K562 (cell line): ENCODE results near the gene CLDND1. TPM values are rescaled to one million over a fixed set of nuclear protein-coding genes. Genes with fewer than 3 reads are reported as not detected.

Experiments
- polyA plus RNA-seq, 8 experiments: library from polyadenylated mRNA; depleted of rRNA in 4 of 8; stranded (reverse) in 5 of 8; unstranded in 3 of 8; fragments of >200 nt; fragmentation: Nextera tagmentation in 2 of 8; fragmentation: Illumina TruSeq in 1 of 8; extraction: Ambion mirVana in 2 of 8; extraction: Trizol in 1 of 8; gene quantifications; 2 replicates each; pipeline versions ENCODE4 v1.2.1 to v1.2.3, GENCODE V29; 2011 to 2014; ENCODE audit warnings: inconsistent platforms in 1 of 8, missing spikeins in 1 of 8
- small RNA-seq: library from RNA; depleted of rRNA; stranded (forward); fragments of <200 nt; gene quantifications from one replicate; pipeline ENCODE3, GENCODE V24; 2014
- total RNA-seq, 7 experiments: library from RNA; depleted of rRNA in 6 of 7; stranded (reverse); fragments of >200 nt in 6 of 7; fragmentation: Illumina TruSeq in 2 of 7; extraction: Trizol in 2 of 7; gene quantifications; 2 replicates each; pipeline versions ENCODE4 v1.2.1 to v1.2.3, GENCODE V29; 2011 to 2021; ENCODE audit warnings: low replicate concordance in 1 of 7

CLDND1 gene
- total and polyA plus RNA-seq, 9 of the 15 experiments (the other 6 are each of a cell fraction or from before 2014, with no cell fraction given), result 29.2 to 141 (median 60.7) TPM

Small RNAs within 50 kb of the gene (small RNA-seq; reads per million reads assigned to genes)
- not detected for gene RPL38P4

Other genes with a start within 250 kb of the CLDND1 start
Only the 7 nearest of the 8 such genes appear.
- gene OR5H2, start 240.4 kb downstream of the CLDND1 start, total RNA-seq (2014; rRNA removed), result not detected in 2 replicates
- gene OR5H2, start 240.4 kb downstream of the CLDND1 start, total RNA-seq (2014; rRNA removed; fragmentation: Illumina TruSeq; extraction: Trizol), result not detected in 2 replicates
- not detected in 2 replicates for gene OR5H2, start 240.4 kb downstream of the CLDND1 start, total RNA-seq (2015; rRNA removed; fragmentation: Illumina TruSeq; extraction: Trizol)
- not detected in 2 replicates for gene OR5H2, start 240.4 kb downstream of the CLDND1 start, total RNA-seq (2021)
- gene OR5H2, start 240.4 kb downstream of the CLDND1 start, polyA plus RNA-seq (2011; rRNA removed), result not detected in 2 replicates
- gene OR5H2, start 240.4 kb downstream of the CLDND1 start, polyA plus RNA-seq (2014; fragmentation: Illumina TruSeq; extraction: Trizol), result not detected in 2 replicates
- not detected for gene OR5H2, start 240.4 kb downstream of the CLDND1 start, polyA plus RNA-seq (2014; fragmentation: Nextera tagmentation; extraction: Ambion mirVana)
- not detected in 2 replicates for gene OR5H2, start 240.4 kb downstream of the CLDND1 start, polyA plus RNA-seq (2014; rRNA removed)
- gene OR5K4, start 169.0 kb downstream of the CLDND1 start, total RNA-seq (2014; rRNA removed), result not detected in 2 replicates
- gene OR5K4, start 169.0 kb downstream of the CLDND1 start, total RNA-seq (2014; rRNA removed; fragmentation: Illumina TruSeq; extraction: Trizol), result not detected in 2 replicates
- gene OR5K4, start 169.0 kb downstream of the CLDND1 start, total RNA-seq (2015; rRNA removed; fragmentation: Illumina TruSeq; extraction: Trizol), result not detected in 2 replicates
- not detected in 2 replicates for gene OR5K4, start 169.0 kb downstream of the CLDND1 start, total RNA-seq (2021)
- not detected in 2 replicates for gene OR5K4, start 169.0 kb downstream of the CLDND1 start, polyA plus RNA-seq (2011; rRNA removed)
- not detected in 2 replicates for gene OR5K4, start 169.0 kb downstream of the CLDND1 start, polyA plus RNA-seq (2014; fragmentation: Illumina TruSeq; extraction: Trizol)
- not detected for gene OR5K4, start 169.0 kb downstream of the CLDND1 start, polyA plus RNA-seq (2014; fragmentation: Nextera tagmentation; extraction: Ambion mirVana)
- not detected in 2 replicates for gene OR5K4, start 169.0 kb downstream of the CLDND1 start, polyA plus RNA-seq (2014; rRNA removed)
- not detected in 2 replicates for gene OR5K3, start 132.2 kb downstream of the CLDND1 start, total RNA-seq (2014; rRNA removed)
- not detected in 2 replicates for gene OR5K3, start 132.2 kb downstream of the CLDND1 start, total RNA-seq (2014; rRNA removed; fragmentation: Illumina TruSeq; extraction: Trizol)
- not detected in 2 replicates for gene OR5K3, start 132.2 kb downstream of the CLDND1 start, total RNA-seq (2015; rRNA removed; fragmentation: Illumina TruSeq; extraction: Trizol)
- gene OR5K3, start 132.2 kb downstream of the CLDND1 start, total RNA-seq (2021), result not detected in 2 replicates
- not detected in 2 replicates for gene OR5K3, start 132.2 kb downstream of the CLDND1 start, polyA plus RNA-seq (2011; rRNA removed)
- gene OR5K3, start 132.2 kb downstream of the CLDND1 start, polyA plus RNA-seq (2014; fragmentation: Illumina TruSeq; extraction: Trizol), result not detected in 2 replicates
- not detected for gene OR5K3, start 132.2 kb downstream of the CLDND1 start, polyA plus RNA-seq (2014; fragmentation: Nextera tagmentation; extraction: Ambion mirVana)
- not detected in 2 replicates for gene OR5K3, start 132.2 kb downstream of the CLDND1 start, polyA plus RNA-seq (2014; rRNA removed)
- gene OR5K1, start 59.7 kb downstream of the CLDND1 start, total RNA-seq (2014; rRNA removed), result not detected in 2 replicates
- gene OR5K1, start 59.7 kb downstream of the CLDND1 start, total RNA-seq (2014; rRNA removed; fragmentation: Illumina TruSeq; extraction: Trizol), result not detected in 2 replicates
- not detected in 2 replicates for gene OR5K1, start 59.7 kb downstream of the CLDND1 start, total RNA-seq (2015; rRNA removed; fragmentation: Illumina TruSeq; extraction: Trizol)
- not detected in 2 replicates for gene OR5K1, start 59.7 kb downstream of the CLDND1 start, total RNA-seq (2021)
- gene OR5K1, start 59.7 kb downstream of the CLDND1 start, polyA plus RNA-seq (2011; rRNA removed), result not detected in 2 replicates
- not detected in 2 replicates for gene OR5K1, start 59.7 kb downstream of the CLDND1 start, polyA plus RNA-seq (2014; fragmentation: Illumina TruSeq; extraction: Trizol)
- gene OR5K1, start 59.7 kb downstream of the CLDND1 start, polyA plus RNA-seq (2014; fragmentation: Nextera tagmentation; extraction: Ambion mirVana), result not detected
- not detected in 2 replicates for gene OR5K1, start 59.7 kb downstream of the CLDND1 start, polyA plus RNA-seq (2014; rRNA removed)
- gene OR5K2, start 25.2 kb downstream of the CLDND1 start, total RNA-seq (2014; rRNA removed), result not detected in 2 replicates
- not detected in 2 replicates for gene OR5K2, start 25.2 kb downstream of the CLDND1 start, total RNA-seq (2014; rRNA removed; fragmentation: Illumina TruSeq; extraction: Trizol)
- gene OR5K2, start 25.2 kb downstream of the CLDND1 start, total RNA-seq (2015; rRNA removed; fragmentation: Illumina TruSeq; extraction: Trizol), result not detected in 2 replicates
- not detected in 2 replicates for gene OR5K2, start 25.2 kb downstream of the CLDND1 start, total RNA-seq (2021)
- gene OR5K2, start 25.2 kb downstream of the CLDND1 start, polyA plus RNA-seq (2011; rRNA removed), result not detected in 2 replicates
- gene OR5K2, start 25.2 kb downstream of the CLDND1 start, polyA plus RNA-seq (2014; fragmentation: Illumina TruSeq; extraction: Trizol), result not detected in 2 replicates
- not detected for gene OR5K2, start 25.2 kb downstream of the CLDND1 start, polyA plus RNA-seq (2014; fragmentation: Nextera tagmentation; extraction: Ambion mirVana)
- gene OR5K2, start 25.2 kb downstream of the CLDND1 start, polyA plus RNA-seq (2014; rRNA removed), result not detected in 2 replicates
- gene GPR15, start 9.1 kb upstream of the CLDND1 start, total RNA-seq (2014; rRNA removed), result not detected in 2 replicates
- gene GPR15, start 9.1 kb upstream of the CLDND1 start, total RNA-seq (2014; rRNA removed; fragmentation: Illumina TruSeq; extraction: Trizol), result not detected in 2 replicates
- not detected in 2 replicates for gene GPR15, start 9.1 kb upstream of the CLDND1 start, total RNA-seq (2015; rRNA removed; fragmentation: Illumina TruSeq; extraction: Trizol)
- 0.13 TPM in 1 of 2 replicates, not detected in the other for gene GPR15, start 9.1 kb upstream of the CLDND1 start, total RNA-seq (2021)
- not detected in 2 replicates for gene GPR15, start 9.1 kb upstream of the CLDND1 start, polyA plus RNA-seq (2011; rRNA removed)
- not detected in 2 replicates for gene GPR15, start 9.1 kb upstream of the CLDND1 start, polyA plus RNA-seq (2014; fragmentation: Illumina TruSeq; extraction: Trizol)
- gene GPR15, start 9.1 kb upstream of the CLDND1 start, polyA plus RNA-seq (2014; fragmentation: Nextera tagmentation; extraction: Ambion mirVana), result not detected
- not detected in 2 replicates for gene GPR15, start 9.1 kb upstream of the CLDND1 start, polyA plus RNA-seq (2014; rRNA removed)
- gene CPOX, start 70.7 kb upstream of the CLDND1 start, total RNA-seq (2014; rRNA removed), result 42.4 and 43.8 TPM in 2 replicates
- gene CPOX, start 70.7 kb upstream of the CLDND1 start, total RNA-seq (2014; rRNA removed; fragmentation: Illumina TruSeq; extraction: Trizol), result 24.8 and 28.4 TPM in 2 replicates
- 17.7 and 18.9 TPM in 2 replicates for gene CPOX, start 70.7 kb upstream of the CLDND1 start, total RNA-seq (2015; rRNA removed; fragmentation: Illumina TruSeq; extraction: Trizol)
- 28.4 and 31.4 TPM in 2 replicates for gene CPOX, start 70.7 kb upstream of the CLDND1 start, total RNA-seq (2021)
- 76.7 and 82.1 TPM in 2 replicates for gene CPOX, start 70.7 kb upstream of the CLDND1 start, polyA plus RNA-seq (2011; rRNA removed)
- gene CPOX, start 70.7 kb upstream of the CLDND1 start, polyA plus RNA-seq (2014; fragmentation: Illumina TruSeq; extraction: Trizol), result 20.7 and 25.7 TPM in 2 replicates
- gene CPOX, start 70.7 kb upstream of the CLDND1 start, polyA plus RNA-seq (2014; fragmentation: Nextera tagmentation; extraction: Ambion mirVana), result 10 to 100 TPM; 14.6 to 17.4 TPM
- 23.0 and 28.6 TPM in 2 replicates for gene CPOX, start 70.7 kb upstream of the CLDND1 start, polyA plus RNA-seq (2014; rRNA removed)